Peyer's patch (tissue), 4 donors: Measurements from ENCODE around the gene TTYH2.

Experiments used
- POLR2A ChIP-seq, 2 donors: fragments of 450-650 bp; IDR thresholded peaks; one replicate each; pipeline ENCODE4 v1.5.1; 2017; ENCODE audit warnings: antibody characterized with exemption in 2 of 2, mild to moderate bottlenecking in 2 of 2, moderate library complexity in 2 of 2
- TF ChIP-seq, protein P1 (sequence below), 6 experiments: fragments of 450-650 bp in 4 of 6; fragments of 200-600 bp in 2 of 6; sonication (generic) in 1 of 6; IDR thresholded peaks; one replicate each; pipeline ENCODE4 v1.5.1; 2017 to 2019; ENCODE audit warnings: antibody characterized with exemption in 6 of 6, mild to moderate bottlenecking in 3 of 6, moderate library complexity in 1 of 6

DNA sequence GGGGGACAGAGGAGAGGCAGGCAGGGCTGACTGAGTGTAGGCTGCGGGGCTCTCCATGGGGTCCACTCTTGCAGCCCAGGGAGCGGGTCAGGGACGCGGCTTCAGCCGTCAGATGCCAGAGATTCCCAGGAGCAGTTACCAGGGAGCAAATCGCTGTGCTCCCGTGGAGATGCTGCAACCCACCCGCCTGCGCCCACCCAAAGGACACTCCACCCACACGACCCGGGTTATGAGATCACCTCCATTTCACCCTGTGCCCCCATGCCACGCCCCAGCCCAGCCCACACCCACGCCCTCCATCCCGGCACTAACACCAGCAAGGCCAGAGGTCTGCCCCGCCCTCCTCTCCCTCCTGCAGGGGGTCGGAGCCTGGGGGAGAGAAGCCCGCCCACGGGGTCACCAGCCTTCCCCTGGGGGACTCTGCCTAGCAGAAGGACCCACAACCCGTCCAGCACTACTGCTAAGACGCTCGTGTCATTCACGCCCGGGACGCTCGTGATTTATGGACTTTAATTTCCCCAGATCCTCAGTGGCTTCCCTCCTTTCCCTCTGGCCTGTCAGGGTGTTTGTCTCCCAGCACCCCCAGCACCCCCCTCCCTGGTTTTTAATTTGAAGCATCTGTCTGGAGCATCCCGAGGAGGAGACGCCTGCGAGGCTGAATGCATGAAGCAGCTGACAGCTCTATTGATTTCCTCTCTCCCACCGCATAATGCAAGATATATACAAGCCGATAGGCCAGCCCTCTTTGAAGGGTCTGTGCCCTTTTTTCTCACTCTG, 16.6 kb upstream of the TTYH2 start:
- TF ChIP-seq, protein P1, sequence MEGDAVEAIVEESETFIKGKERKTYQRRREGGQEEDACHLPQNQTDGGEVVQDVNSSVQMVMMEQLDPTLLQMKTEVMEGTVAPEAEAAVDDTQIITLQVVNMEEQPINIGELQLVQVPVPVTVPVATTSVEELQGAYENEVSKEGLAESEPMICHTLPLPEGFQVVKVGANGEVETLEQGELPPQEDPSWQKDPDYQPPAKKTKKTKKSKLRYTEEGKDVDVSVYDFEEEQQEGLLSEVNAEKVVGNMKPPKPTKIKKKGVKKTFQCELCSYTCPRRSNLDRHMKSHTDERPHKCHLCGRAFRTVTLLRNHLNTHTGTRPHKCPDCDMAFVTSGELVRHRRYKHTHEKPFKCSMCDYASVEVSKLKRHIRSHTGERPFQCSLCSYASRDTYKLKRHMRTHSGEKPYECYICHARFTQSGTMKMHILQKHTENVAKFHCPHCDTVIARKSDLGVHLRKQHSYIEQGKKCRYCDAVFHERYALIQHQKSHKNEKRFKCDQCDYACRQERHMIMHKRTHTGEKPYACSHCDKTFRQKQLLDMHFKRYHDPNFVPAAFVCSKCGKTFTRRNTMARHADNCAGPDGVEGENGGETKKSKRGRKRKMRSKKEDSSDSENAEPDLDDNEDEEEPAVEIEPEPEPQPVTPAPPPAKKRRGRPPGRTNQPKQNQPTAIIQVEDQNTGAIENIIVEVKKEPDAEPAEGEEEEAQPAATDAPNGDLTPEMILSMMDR (IDR thresholded peaks at IDR 0.05), result no peak
- TF ChIP-seq POLR2A (IDR thresholded peaks at IDR 0.05), result no peak
